ENCODE data around the gene TTC27.
"Not testable (repeated sequence)": the region's sequence is repeated elsewhere in the genome, so short reads cannot be mapped to it uniquely, and the experiment has no call there.

The TTC27 gene

GRCh38 chr2:32632089-32632488 lies 4.2 kb downstream of the TTC27 start:
- Histone ChIP-seq H3K9me3 (ENCODE audit: insufficient read depth, low read length) (no peaks in the 10 kb centered on the region), H2AFZ (ENCODE audit: low read depth, low read length) (no peak overlapping the region), H3K36me3 (replicated peaks; ENCODE audit: low read depth, low read length) (peaks cover 14% of the 10 kb centered on the region), H3K4me2 (ENCODE audit: low read length) (peak overlapping the region; percentile 21; the same call in 1 of the 2 replicates), H3K4me1 (ENCODE audit: low read length) (peaks cover 15% of the 10 kb centered on the region), H3K4me3 (ENCODE audit: low read length) (no peak overlapping the region), H3K27me3 (ENCODE audit: low read depth, low read length) (no peaks in the 10 kb centered on the region), H3K9ac (ENCODE audit: low read length) (no peak overlapping the region), H3K79me2 (ENCODE audit: low read length) (peaks cover 17% of the 10 kb centered on the region), H4K20me1 (ENCODE audit: insufficient read depth, low read length) (no peaks in the 10 kb centered on the region), H3K27ac (ENCODE audit: low read length) (peak overlapping the region; percentile 1; the same call in 1 of the 2 replicates)
- TF ChIP-seq CTCF (IDR thresholded peaks at IDR 0.05; ENCODE audit: low read depth, low read length) (no peak), EZH2phosphoT487 (IDR thresholded peaks at IDR 0.05; ENCODE audit: low read depth) (no peak)

- Histone ChIP-seq H3K9ac (ENCODE audit: low read length) (no peak overlapping the region), H3K36me3 (replicated peaks; ENCODE audit: low read depth, low read length) (peaks cover 14% of the 10 kb centered on the region), H3K4me3 (ENCODE audit: low read length) (no peak overlapping the region), H3K27ac (ENCODE audit: low read length) (no peak overlapping the region), H3K79me2 (ENCODE audit: low read length) (peaks cover 17% of the 10 kb centered on the region), H3K27me3 (ENCODE audit: low read depth, low read length) (no peaks in the 10 kb centered on the region), H3K9me3 (ENCODE audit: insufficient read depth, low read length) (no peaks in the 10 kb centered on the region), H2AFZ (ENCODE audit: low read depth, low read length) (no peak overlapping the region), H3K4me2 (ENCODE audit: low read length) (no peak overlapping the region), H4K20me1 (ENCODE audit: insufficient read depth, low read length) (no peaks in the 10 kb centered on the region), H3K4me1 (ENCODE audit: low read length) (peaks cover 10% of the 10 kb centered on the region)
- TF ChIP-seq EZH2phosphoT487 (IDR thresholded peaks at IDR 0.05; ENCODE audit: low read depth) (no peak), CTCF (IDR thresholded peaks at IDR 0.05; ENCODE audit: low read depth, low read length) (no peak)
Measured at GRCh38 chr2:32633040-32633439, 5.2 kb downstream of the TTC27 start.

GRCh38 chr2:32638548-32638947 lies 10.7 kb downstream of the TTC27 start:
- peaks cover 18% of the 10 kb centered on the region for H3K36me3 ChIP-seq (replicated peaks; ENCODE audit: low read depth, low read length)
- not testable (repeated sequence) for H2AFZ ChIP-seq (ENCODE audit: low read depth, low read length)

GRCh38 chr2:32641180-32641579 lies 13.3 kb downstream of the TTC27 start:
- Histone ChIP-seq H2AFZ (ENCODE audit: low read depth, low read length) (no peak overlapping the region), H3K9me3 (ENCODE audit: insufficient read depth, low read length) (no peaks in the 10 kb centered on the region), H3K36me3 (replicated peaks; ENCODE audit: low read depth, low read length) (peaks cover 14% of the 10 kb centered on the region), H3K27ac (ENCODE audit: low read length) (no peak overlapping the region), H3K79me2 (ENCODE audit: low read length) (no peaks in the 10 kb centered on the region), H3K4me3 (ENCODE audit: low read length) (no peak overlapping the region), H3K27me3 (ENCODE audit: low read depth, low read length) (no peaks in the 10 kb centered on the region), H3K9ac (ENCODE audit: low read length) (no peak overlapping the region), H3K4me2 (ENCODE audit: low read length) (no peak overlapping the region), H4K20me1 (ENCODE audit: insufficient read depth, low read length) (no peaks in the 10 kb centered on the region), H3K4me1 (ENCODE audit: low read length) (no peaks in the 10 kb centered on the region)
- TF ChIP-seq EZH2phosphoT487 (IDR thresholded peaks at IDR 0.05; ENCODE audit: low read depth) = no peak
- no peak for TF ChIP-seq CTCF (IDR thresholded peaks at IDR 0.05; ENCODE audit: low read depth, low read length)

More at GRCh38 chr2:32638548-32638947, 10.7 kb downstream of the TTC27 start:
- not testable (repeated sequence) for H3K27me3 ChIP-seq (ENCODE audit: low read depth, low read length); H3K4me2 ChIP-seq (ENCODE audit: low read length); H3K79me2 ChIP-seq (ENCODE audit: low read length); H3K9ac ChIP-seq (ENCODE audit: low read length); H3K9me3 ChIP-seq (ENCODE audit: insufficient read depth, low read length); H3K27ac ChIP-seq (ENCODE audit: low read length); H4K20me1 ChIP-seq (ENCODE audit: insufficient read depth, low read length); H3K4me3 ChIP-seq (ENCODE audit: low read length); H3K4me1 ChIP-seq (ENCODE audit: low read length)
